ENCODE measurements around the gene CRTC1.
"Not testable (repeated sequence)": the region's sequence is repeated elsewhere in the genome, so short reads cannot be mapped to it uniquely, and the experiment has no call there.

CRTC1 gene

DNA sequence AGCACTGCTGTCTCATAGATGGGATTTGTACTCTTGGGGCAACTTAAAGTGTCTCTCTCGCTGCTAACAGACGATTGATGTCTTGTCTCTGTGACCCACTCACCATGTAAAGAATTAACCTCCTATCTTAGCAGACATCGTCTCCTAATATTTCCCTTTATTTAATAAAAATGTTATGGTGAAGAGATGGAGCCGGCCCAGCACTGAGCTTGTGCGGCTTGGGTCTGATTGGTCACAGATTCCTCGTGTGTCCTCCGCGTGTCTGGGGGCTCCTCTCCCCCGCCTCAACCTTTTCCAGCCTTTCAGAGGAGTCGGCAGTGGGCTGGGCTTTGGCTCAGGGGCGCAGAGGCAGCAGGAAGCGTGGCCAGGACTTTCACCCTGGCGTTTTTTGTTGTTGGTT lies 13.2 kb upstream of the CRTC1 start:
- DNase-seq: no peak
- Mint-ChIP-seq H3K4me3 (no peak overlapping the region), H3K9me3 (no peaks in the 10 kb centered on the region), H3K36me3 (ENCODE audit: low read depth) (peaks cover 38% of the 10 kb centered on the region), H3K27ac (no peak overlapping the region), H3K27me3 (no peaks in the 10 kb centered on the region), H3K4me1 (ENCODE audit: low read depth) (no peaks in the 10 kb centered on the region)

DNA sequence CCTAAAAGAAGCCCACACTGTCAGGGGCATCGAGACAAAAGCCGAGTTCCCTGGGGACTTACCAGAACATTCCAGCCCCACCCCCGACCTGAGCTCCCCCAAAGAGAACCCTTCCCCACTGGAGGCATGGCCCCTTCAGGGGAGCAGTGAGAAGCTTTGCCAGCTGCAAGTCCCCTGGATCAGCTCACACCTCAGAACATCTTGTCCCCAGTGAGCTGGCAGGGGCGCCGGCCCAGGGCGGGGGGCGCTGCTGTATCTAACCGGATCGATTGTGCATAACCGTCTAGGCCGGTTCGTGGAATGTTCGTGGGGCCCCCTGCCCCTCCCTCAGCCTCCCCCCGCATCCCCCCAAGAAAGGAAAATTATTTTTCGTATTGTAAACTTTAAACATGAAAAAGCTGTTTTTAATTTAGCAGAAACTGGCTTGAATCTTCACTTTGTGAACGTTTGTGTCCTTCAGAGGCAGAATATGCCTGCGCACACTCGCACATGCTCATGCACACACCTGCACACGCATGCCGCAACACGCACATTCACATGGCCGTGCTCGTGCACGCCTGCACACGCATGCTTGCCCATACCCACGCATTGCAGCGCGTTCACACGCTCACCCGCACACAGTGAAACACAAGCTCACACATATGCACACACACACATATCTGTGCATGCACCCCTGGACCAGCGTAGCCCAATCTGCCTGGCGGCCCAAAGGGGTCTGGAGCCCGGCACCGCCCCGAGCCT lies 12.0 kb upstream of the CRTC1 start:
- Mint-ChIP-seq H3K36me3 (ENCODE audit: low read depth) (peaks cover 38% of the 10 kb centered on the region), H3K4me3 (no peak overlapping the region), H3K27me3 (no peaks in the 10 kb centered on the region), H3K27ac (no peak overlapping the region), H3K9me3 (no peaks in the 10 kb centered on the region), H3K4me1 (ENCODE audit: low read depth) (no peaks in the 10 kb centered on the region)
- DNase-seq: no peak

DNA sequence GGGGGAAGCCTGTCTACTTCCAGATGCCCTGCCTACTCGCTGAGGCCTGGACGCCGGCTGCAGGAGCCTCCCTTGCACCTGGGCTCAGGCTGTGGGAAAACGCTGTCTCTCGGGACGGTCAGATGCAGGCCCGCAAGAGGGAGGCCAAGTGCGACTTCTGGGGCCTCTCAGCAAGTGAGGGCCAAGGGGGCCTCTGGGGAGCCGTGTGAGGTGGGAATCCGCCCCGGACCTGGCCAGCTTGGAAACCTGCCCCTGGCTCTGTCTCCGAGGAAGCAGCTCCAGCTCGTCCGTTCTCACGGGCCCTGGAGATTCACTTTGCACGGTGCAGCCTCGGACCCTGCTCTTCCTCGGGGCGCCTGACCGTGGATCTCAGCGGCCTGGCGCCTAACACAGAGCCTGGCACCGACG lies 11.4 kb upstream of the CRTC1 start:
- Mint-ChIP-seq H3K4me3 (no peak overlapping the region), H3K36me3 (ENCODE audit: low read depth) (peaks cover 36% of the 10 kb centered on the region), H3K27ac (no peak overlapping the region), H3K4me1 (ENCODE audit: low read depth) (no peaks in the 10 kb centered on the region), H3K27me3 (no peaks in the 10 kb centered on the region), H3K9me3 (no peaks in the 10 kb centered on the region)
- no peak for DNase-seq

DNA sequence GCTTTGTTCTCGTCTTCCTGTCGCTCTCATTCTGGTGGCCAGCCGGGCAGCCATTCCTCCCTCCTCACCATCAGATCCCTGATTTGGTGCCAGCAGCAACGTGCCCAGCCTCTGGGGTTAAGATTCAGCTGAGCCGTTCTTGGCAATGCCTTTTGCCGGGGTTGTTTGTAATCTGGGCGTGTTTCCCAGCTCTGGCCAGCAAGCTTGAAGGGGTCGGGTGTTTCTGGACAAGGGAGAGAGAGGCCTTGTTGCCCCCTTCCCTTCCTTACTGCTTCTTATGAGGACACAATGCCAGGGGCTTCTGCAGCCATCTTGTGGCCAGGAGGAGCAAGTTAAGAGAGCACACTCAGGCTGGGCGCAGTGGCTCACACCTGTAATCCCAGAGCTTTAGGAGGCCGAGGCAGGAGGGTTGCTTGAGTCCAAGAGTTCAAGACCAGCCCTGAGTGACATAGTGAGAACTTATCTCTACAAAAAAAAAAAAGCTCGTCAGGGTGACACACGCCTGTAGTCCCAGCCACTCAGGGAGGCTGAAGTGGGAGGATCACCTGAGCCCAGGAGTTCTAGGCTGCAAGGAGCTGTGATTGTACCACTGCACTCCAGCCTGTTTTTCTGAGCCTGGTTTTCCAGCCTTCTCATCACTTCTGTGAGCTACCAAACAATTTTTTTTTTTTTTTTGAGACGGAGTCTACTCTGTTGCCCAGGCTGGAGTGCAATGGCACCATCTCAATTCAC lies 10.7 kb upstream of the CRTC1 start:
- peaks cover 3% of the 10 kb centered on the region for H3K27me3 Mint-ChIP-seq
- H3K27ac Mint-ChIP-seq: no peak overlapping the region
- peaks cover 29% of the 10 kb centered on the region for H3K36me3 Mint-ChIP-seq (ENCODE audit: low read depth)
- no peaks in the 10 kb centered on the region for H3K9me3 Mint-ChIP-seq
- H3K4me1 Mint-ChIP-seq (ENCODE audit: low read depth): no peaks in the 10 kb centered on the region
- DNase-seq: no peak
- no peak overlapping the region for H3K4me3 Mint-ChIP-seq

DNA sequence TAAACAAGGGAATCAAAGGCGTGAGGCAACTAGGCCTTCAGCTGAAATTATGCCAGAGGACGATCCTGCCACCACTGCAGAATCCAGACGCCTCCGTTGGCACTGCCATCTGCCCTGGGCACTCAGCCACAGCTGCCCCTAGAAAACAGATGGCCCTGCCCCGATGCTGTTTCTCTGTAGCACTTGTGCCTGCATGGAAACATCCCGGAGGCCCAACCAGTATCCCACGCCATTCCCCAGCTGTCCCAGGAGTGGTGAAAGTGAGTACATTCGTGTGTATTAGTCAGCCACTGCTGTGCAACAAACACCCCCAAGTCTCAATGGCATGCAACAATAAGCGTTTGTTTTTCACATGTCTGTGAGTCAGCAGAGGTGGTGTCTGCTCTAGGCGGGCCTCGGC lies 8.9 kb upstream of the CRTC1 start:
- Mint-ChIP-seq H3K4me3 (no peak overlapping the region), H3K27ac (no peak overlapping the region), H3K36me3 (ENCODE audit: low read depth) (peaks cover 13% of the 10 kb centered on the region), H3K9me3 (no peaks in the 10 kb centered on the region), H3K27me3 (peaks cover 3% of the 10 kb centered on the region), H3K4me1 (ENCODE audit: low read depth) (no peaks in the 10 kb centered on the region)
- DNase-seq: no peak

DNA sequence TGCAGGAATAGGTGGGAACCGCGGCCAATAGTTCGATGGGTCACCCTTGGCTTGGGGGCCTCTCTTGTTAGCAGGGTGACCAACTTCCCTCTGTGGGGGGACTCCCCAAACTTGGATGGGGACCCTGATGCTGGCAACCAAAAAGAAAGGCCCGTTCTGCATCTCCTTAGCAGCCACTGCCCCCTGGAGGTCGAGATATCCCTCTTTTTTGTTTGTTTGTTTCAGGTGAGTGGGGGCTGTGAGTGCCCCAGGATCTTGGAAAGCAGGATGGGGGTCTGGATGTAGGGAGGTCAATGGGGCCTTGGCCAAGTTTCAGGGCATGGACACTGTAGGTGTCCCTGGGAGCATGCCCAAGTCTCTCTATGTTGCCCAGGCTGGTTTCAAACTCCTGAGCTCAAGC lies 7.7 kb upstream of the CRTC1 start:
- H3K9me3 Mint-ChIP-seq: no peaks in the 10 kb centered on the region
- no peak for DNase-seq
- H3K4me3 Mint-ChIP-seq: no peak overlapping the region
- peaks cover 5% of the 10 kb centered on the region for H3K36me3 Mint-ChIP-seq (ENCODE audit: low read depth)
- no peak overlapping the region for H3K27ac Mint-ChIP-seq
- H3K27me3 Mint-ChIP-seq: peaks cover 3% of the 10 kb centered on the region
- H3K4me1 Mint-ChIP-seq (ENCODE audit: low read depth): no peaks in the 10 kb centered on the region

DNA sequence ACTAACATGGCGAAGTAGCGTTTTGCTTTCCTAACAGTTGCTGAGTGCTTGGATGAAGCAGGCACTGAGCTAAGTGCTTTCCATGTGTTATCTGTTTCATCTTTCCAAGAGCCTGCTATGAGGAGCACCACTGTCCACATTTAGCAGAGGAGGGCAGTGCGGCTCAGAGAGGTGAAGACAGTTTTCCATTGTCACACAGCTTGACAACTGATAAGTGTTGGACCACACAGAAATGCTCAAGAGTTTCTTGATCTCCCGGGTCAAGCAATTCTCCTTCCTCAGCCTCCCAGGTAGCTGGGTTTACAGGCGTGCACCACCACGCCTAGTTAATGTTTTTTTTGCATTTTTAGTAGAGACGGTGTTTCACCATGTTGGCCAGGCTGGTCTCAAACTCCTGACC lies 6.8 kb upstream of the CRTC1 start:
- Mint-ChIP-seq H3K36me3 (ENCODE audit: low read depth) (peaks cover 1% of the 10 kb centered on the region), H3K4me3 (no peak overlapping the region), H3K27me3 (peaks cover 3% of the 10 kb centered on the region), H3K9me3 (no peaks in the 10 kb centered on the region), H3K27ac (no peak overlapping the region), H3K4me1 (ENCODE audit: low read depth) (no peaks in the 10 kb centered on the region)
- DNase-seq: no peak

DNA sequence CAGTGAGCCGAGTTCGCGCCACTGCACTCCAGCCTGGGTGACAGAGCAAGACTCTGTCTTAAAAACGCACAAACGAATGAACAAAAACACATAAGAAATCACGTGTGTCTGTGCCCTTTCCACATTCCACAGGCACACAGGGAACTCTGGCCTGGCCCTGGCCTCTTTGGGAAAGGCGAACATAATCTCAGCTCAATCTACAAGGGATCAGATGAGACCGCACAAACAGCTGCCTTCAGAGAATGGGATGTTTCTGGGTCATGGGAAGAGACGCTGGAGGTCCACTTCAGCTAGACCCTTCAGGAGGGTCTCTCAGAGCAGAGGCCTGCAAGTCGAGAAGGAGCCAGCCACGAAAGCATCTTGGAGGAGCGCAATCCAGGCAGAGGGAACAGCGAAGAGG lies 6.3 kb upstream of the CRTC1 start:
- Mint-ChIP-seq H3K27ac (no peak overlapping the region), H3K36me3 (ENCODE audit: low read depth) (no peaks in the 10 kb centered on the region), H3K27me3 (peaks cover 3% of the 10 kb centered on the region), H3K4me1 (ENCODE audit: low read depth) (no peaks in the 10 kb centered on the region), H3K9me3 (no peaks in the 10 kb centered on the region), H3K4me3 (no peak overlapping the region)
- DNase-seq: no peak

DNA sequence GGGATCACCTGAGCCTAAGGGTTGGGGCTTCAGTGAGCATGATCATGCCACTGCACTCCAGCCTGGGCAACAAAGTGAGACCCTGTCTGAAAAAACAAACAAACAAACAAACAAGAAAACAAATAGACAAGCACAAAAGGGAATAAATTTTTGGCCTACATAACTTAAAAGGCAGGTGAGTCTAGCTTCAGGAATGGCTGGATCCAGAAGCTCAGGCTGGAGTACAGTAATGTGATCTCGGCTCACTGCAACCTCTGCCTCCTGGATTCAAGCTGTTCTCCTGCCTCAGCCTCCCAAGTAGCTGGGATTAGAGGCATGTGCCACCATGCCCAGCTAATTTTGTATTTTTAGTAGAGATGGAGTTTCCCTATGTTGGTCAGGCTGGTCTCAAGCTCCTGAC lies 3.3 kb upstream of the CRTC1 start:
- H3K27ac Mint-ChIP-seq; H3K4me3 Mint-ChIP-seq; DNase-seq; H3K9me3 Mint-ChIP-seq; H3K27me3 Mint-ChIP-seq; H3K36me3 Mint-ChIP-seq (ENCODE audit: low read depth): not testable (repeated sequence)
- H3K4me1 Mint-ChIP-seq (ENCODE audit: low read depth): peaks cover 18% of the 10 kb centered on the region

DNA sequence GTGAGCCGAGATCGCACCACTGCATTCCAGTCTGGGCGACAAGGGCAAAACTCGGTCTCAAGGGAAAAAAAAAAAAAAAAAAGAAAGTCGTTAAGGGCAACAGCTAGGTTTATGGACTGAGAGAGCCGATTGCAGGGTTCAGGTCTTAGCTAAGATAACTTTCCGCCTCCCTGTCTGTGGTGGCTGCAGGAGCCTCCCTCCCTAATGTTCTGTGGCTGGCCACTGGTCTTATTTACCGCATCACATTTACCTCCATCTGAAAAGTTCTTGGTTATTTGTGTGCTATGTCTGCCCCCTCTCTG lies 722 bp upstream of the CRTC1 start:
- Mint-ChIP-seq H3K4me1 (ENCODE audit: low read depth) (peaks cover 27% of the 10 kb centered on the region), H3K36me3 (ENCODE audit: low read depth) (peaks cover 2% of the 10 kb centered on the region), H3K9me3 (no peaks in the 10 kb centered on the region), H3K4me3 (peak overlapping the region; percentile 86), H3K27me3 (no peaks in the 10 kb centered on the region), H3K27ac (peak overlapping the region; percentile 86)
- DNase-seq: no peak

DNA sequence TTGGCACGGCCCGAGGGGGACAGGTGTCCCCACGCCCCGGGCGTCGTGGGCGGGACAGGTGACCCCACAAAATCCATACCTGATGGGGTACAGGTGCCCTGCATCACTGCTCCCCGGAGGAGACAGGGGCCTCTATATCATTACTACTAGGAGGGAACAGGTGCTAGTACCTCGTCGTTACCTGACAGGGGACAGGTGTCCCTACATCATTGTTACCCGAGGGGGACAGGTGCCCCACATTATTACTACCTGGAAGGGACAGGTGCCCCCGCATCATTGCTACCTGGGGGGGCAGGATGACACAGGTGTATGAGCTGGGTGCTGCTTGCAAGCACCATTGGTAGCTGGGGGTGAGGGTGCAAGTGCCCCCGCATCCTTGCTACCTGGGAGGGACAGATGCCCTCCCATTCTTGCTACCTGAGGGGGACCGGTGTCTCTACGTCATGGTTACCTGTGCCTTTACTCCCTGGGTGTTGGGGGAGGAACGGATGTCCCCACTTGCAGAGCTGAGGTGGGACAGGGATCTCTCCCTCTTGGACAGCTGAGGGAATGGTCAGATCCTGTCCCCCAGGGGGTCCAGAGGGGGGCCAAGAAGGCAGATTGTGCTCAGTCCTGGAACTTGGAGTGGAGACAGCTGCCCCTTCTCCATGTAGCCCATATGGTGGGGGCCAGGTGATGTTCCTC lies 620 bp downstream of the CRTC1 start:
- Mint-ChIP-seq H3K36me3 (ENCODE audit: low read depth) (peaks cover 2% of the 10 kb centered on the region), H3K9me3 (no peaks in the 10 kb centered on the region), H3K4me3 (peak overlapping the region; percentile 86), H3K27me3 (no peaks in the 10 kb centered on the region), H3K4me1 (ENCODE audit: low read depth) (peaks cover 27% of the 10 kb centered on the region), H3K27ac (peak overlapping the region; percentile 61)
- DNase-seq: no peak

DNA sequence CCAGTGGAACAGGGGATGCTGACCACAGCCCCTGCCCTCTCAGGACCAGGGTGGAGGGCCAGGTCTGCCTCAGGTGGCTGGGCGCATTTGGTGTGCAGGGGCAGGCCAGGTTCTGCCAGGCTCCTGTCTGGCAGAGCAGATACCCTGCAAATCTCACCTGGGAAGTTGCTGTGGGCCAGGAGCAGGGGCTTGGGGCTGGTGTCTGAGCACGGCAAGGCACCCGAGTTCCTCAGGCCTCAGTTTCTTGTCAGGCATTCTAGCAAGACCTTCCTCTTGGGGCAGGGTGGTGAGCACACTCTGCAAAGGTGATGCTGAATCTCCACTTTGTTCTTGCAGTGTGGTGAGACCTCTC lies 1.1 kb downstream of the CRTC1 start:
- H3K4me3 Mint-ChIP-seq: peak overlapping the region; percentile 86
- H3K4me1 Mint-ChIP-seq (ENCODE audit: low read depth): peaks cover 29% of the 10 kb centered on the region
- no peak for DNase-seq
- H3K36me3 Mint-ChIP-seq (ENCODE audit: low read depth): peaks cover 2% of the 10 kb centered on the region
- no peaks in the 10 kb centered on the region for H3K9me3 Mint-ChIP-seq
- H3K27me3 Mint-ChIP-seq: no peaks in the 10 kb centered on the region
- no peak overlapping the region for H3K27ac Mint-ChIP-seq

DNA sequence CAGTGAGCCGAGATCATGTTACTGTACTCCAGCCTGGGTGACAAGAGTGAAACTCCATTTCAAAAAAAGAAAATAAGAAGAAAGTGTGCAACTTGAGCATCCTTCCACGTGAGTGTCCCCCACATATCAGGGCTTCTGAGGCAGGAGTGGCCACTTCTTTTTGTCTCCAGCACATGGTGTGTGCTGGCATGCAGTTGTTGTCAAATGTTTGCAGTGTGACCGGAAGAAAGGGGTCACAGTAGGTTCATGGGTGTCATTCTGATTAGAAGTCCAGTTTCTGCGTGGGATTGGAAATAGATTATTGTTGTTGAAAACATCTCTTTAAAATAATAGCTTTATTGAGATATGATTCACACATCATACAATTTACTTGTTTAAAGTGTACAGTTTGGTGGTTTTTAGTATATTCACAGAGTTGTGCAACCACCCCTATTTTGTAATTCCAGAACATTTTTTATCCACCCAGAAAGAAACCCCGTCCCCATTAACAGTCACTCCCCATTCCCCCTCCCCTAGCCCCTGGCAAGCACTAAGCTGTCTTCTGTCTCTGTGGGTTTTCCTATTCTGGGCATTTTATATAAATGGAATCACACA lies 2.2 kb downstream of the CRTC1 start:
- peaks cover 2% of the 10 kb centered on the region for H3K36me3 Mint-ChIP-seq (ENCODE audit: low read depth)
- no peak for DNase-seq
- peaks cover 31% of the 10 kb centered on the region for H3K4me1 Mint-ChIP-seq (ENCODE audit: low read depth)
- no peaks in the 10 kb centered on the region for H3K27me3 Mint-ChIP-seq
- H3K9me3 Mint-ChIP-seq: no peaks in the 10 kb centered on the region
- H3K4me3 Mint-ChIP-seq: peak overlapping the region; percentile 1
- H3K27ac Mint-ChIP-seq: peak overlapping the region; percentile 24

DNA sequence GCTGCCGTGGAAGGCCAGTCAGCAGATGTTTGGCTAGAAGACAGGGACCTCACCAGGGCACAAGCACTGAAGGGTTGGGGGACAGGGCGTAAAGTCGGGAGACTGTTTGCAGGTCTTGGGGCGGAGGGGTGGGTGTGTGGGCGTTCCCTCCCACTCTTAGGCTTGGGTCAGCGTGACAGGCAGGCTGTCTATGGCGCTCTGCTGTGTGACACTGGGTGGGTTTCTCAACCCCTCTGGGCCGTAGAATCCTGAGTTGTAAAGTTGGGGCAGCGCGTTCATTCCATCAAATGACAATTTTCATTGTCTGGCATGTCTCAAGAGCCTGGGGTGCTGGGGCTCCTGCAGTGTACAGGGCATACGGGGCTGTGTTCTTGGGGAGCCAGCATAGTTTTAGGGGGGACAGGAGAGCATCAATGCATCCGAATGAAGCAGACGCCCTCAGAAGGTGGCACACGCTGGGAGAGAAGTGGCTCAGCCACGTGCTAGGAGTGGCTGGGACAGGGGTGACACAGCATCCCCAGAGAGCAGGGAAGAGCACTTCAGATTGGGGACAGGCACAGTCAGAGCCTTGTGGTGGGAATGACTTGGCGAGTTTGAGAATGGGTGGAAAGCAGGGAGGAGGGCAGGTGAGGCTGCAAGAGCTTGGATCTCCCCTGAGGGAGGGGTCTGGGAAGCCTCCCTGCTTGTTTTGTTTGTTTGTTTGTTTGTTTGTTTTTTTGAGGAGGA lies 4.4 kb downstream of the CRTC1 start:
- H3K9me3 Mint-ChIP-seq: no peaks in the 10 kb centered on the region
- H3K4me1 Mint-ChIP-seq (ENCODE audit: low read depth): peaks cover 28% of the 10 kb centered on the region
- H3K4me3 Mint-ChIP-seq: no peak overlapping the region
- no peak overlapping the region for H3K27ac Mint-ChIP-seq
- DNase-seq: no peak
- H3K27me3 Mint-ChIP-seq: no peaks in the 10 kb centered on the region
- peaks cover 2% of the 10 kb centered on the region for H3K36me3 Mint-ChIP-seq (ENCODE audit: low read depth)
